MM.1S (cell line): ENCODE measurements around the gene ECHS1.

Experiments used
- DNase-seq: peaks from one replicate; pipeline ENCODE4 v3.0.0-alpha.2; 2015
- H2AFZ ChIP-seq: fragments of 300-600 bp; sonication (generic); 2 replicates; pipeline ENCODE4 v1.6.0; 2016; ENCODE audit warnings: antibody characterized with exemption, low read length
- H3F3A ChIP-seq: fragments of 300-600 bp; sonication (generic); 2 replicates; pipeline ENCODE4 v1.6.1; 2016; ENCODE audit warnings: mild to moderate bottlenecking, antibody characterized with exemption, low read length, moderate library complexity, mixed read lengths; ENCODE audit not compliant: insufficient read depth
- H3K27ac ChIP-seq: fragments of 300-600 bp; sonication (generic); 2 replicates; pipeline ENCODE4 v1.5.1; 2016; ENCODE audit warnings: mild to moderate bottlenecking, low read length
- H3K27me3 ChIP-seq: fragments of 300-600 bp; sonication (generic); replicated peaks from 2 replicates; pipeline ENCODE4 v1.6.0; 2016; ENCODE audit warnings: low read length; ENCODE audit not compliant: insufficient read depth
- H3K36me3 ChIP-seq: fragments of 300-600 bp; sonication (generic); replicated peaks from 2 replicates; pipeline ENCODE4 v1.6.1; 2016; ENCODE audit warnings: mild to moderate bottlenecking, low read length, mixed read lengths; ENCODE audit not compliant: insufficient read depth
- H3K4me1 ChIP-seq: fragments of 300-600 bp; sonication (generic); 2 replicates; pipeline ENCODE4 v1.6.1; 2016; ENCODE audit warnings: low read length, mixed read lengths
- H3K4me2 ChIP-seq: fragments of 300-600 bp; sonication (generic); 2 replicates; pipeline ENCODE4 v1.6.0; 2016; ENCODE audit warnings: low read depth, low read length
- H3K4me3 ChIP-seq: fragments of 300-600 bp; sonication (generic); 2 replicates; pipeline ENCODE4 v1.5.1; 2016; ENCODE audit warnings: low read length, mixed read lengths
- H3K79me2 ChIP-seq: fragments of 300-600 bp; sonication (generic); 2 replicates; pipeline ENCODE4 v1.6.1; 2016; ENCODE audit warnings: mixed run types, low read length, mixed read lengths
- H3K9ac ChIP-seq: fragments of 300-600 bp; sonication (generic); 2 replicates; pipeline ENCODE4 v1.6.1; 2016; ENCODE audit warnings: low read length, mixed read lengths
- H3K9me2 ChIP-seq: fragments of 300-600 bp; sonication (generic); replicated peaks from 2 replicates; pipeline ENCODE4 v1.6.1; 2016; ENCODE audit warnings: mild to moderate bottlenecking, low read length, mixed read lengths; ENCODE audit not compliant: insufficient read depth
- H3K9me3 ChIP-seq: fragments of 300-600 bp; sonication (generic); replicated peaks from 2 replicates; pipeline ENCODE4 v1.6.1; 2016; ENCODE audit warnings: mild to moderate bottlenecking, low read length, mixed read lengths; ENCODE audit not compliant: insufficient read depth
- H4K20me1 ChIP-seq: fragments of 300-600 bp; sonication (generic); 2 replicates; pipeline ENCODE4 v1.6.1; 2016; ENCODE audit warnings: mild to moderate bottlenecking, low read length, moderate library complexity, mixed read lengths; ENCODE audit not compliant: insufficient read depth
- CTCF ChIP-seq: fragments of 300-600 bp; sonication (generic); IDR thresholded peaks from 2 replicates; pipeline ENCODE4 v1.5.1; 2016; ENCODE audit warnings: antibody characterized with exemption, low read length, mixed read lengths
- EZH2 ChIP-seq: fragments of 300-600 bp; sonication (generic); optimal IDR thresholded peaks from 2 replicates; pipeline ENCODE3; 2017; ENCODE audit warnings: low read depth, mild to moderate bottlenecking, antibody characterized with exemption, low read length, mixed read lengths
- EZH2phosphoT487 ChIP-seq: fragments of 300-600 bp; sonication (generic); IDR thresholded peaks from 2 replicates; pipeline ENCODE4 v1.6.1; 2018; ENCODE audit warnings: antibody characterized with exemption, low read length

ECHS1 gene

GRCh38 chr10:133373174-133374090 is at the start of gene ECHS1:
TSS of gene ECHS1 (minus strand) at chr10:133373354. CDS start at chr10:133373333, 21 bp downstream.
- peak within 1 kb of the TSS; percentile 52; the same call in 1 of the 2 replicates for H3K4me2 ChIP-seq
- no peaks in the 10 kb centered on the region for H3K9me3 ChIP-seq
- H3K27ac ChIP-seq, result peak within 1 kb of the TSS; percentile 66; the same call in 1 of the 2 replicates
- H3K4me3 ChIP-seq, result peak within 1 kb of the TSS; percentile 59; the same call in 1 of the 2 replicates
- H3K79me2 ChIP-seq, result peaks cover 5% of the 10 kb centered on the region; the same call in 1 of the 2 replicates
- DNase-seq, result peak; percentile 86
- H3K9ac ChIP-seq, result peak within 1 kb of the TSS; percentile 56; the same call in 1 of the 2 replicates
- no peaks in the 10 kb centered on the region for H4K20me1 ChIP-seq
- no peak for TF ChIP-seq CTCF
- TF ChIP-seq EZH2, result no peak
- TF ChIP-seq EZH2phosphoT487, result no peak
- H3K9me2 ChIP-seq, result no peaks in the 10 kb centered on the region
- H2AFZ ChIP-seq, result no peak within 1 kb of the TSS
- H3K27me3 ChIP-seq, result peaks cover 10% of the 10 kb centered on the region; the same call in 1 of the 2 replicates
- H3K4me1 ChIP-seq, result no peaks in the 10 kb centered on the region
- H3K36me3 ChIP-seq, result no peaks in the 10 kb centered on the region
- H3F3A ChIP-seq, result peaks cover 3% of the 10 kb centered on the region; the same call in 1 of the 2 replicates

DNA sequence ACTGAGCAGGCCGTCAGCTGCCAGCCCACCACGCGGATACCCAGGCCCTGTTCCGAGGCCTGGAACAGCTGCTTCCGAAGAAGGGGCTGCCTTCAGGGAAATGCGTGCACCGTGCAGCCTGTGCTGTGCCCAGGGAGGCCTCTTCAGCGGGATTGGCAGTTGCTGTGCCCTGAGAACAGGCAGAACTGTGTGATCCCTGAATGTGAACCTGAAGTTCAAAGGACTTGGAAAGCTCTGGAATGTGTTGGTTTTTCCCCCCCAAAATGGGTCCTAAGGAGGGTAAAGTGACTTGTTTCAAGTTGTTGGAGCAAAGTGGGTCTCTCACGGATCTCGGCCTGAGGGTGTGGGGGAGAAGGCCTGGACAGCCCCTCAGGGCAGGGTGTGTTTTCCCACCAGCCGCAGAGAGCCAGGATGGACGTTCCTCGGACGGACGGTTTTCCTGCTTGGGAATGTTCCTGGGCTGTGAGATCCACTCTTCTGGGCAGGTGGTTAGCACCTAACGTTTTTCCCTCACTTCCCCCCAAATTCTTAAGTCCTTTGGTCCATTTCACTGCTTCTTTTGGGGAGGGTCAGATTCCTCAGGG is 49.2 kb upstream of the ECHS1 start:
- Histone ChIP-seq H3K4me1 (no peaks in the 10 kb centered on the region), H3K36me3 (no peaks in the 10 kb centered on the region), H3K27me3 (no peaks in the 10 kb centered on the region), H4K20me1 (no peaks in the 10 kb centered on the region), H3F3A (no peaks in the 10 kb centered on the region), H3K9ac (no peak overlapping the region), H3K9me2 (no peaks in the 10 kb centered on the region), H2AFZ (no peak overlapping the region), H3K27ac (no peak overlapping the region), H3K4me3 (no peak overlapping the region), H3K9me3 (no peaks in the 10 kb centered on the region), H3K4me2 (no peak overlapping the region), H3K79me2 (no peaks in the 10 kb centered on the region)
- TF ChIP-seq CTCF, result no peak
- TF ChIP-seq EZH2phosphoT487, result no peak
- TF ChIP-seq EZH2, result no peak
- DNase-seq, result no peak

DNA sequence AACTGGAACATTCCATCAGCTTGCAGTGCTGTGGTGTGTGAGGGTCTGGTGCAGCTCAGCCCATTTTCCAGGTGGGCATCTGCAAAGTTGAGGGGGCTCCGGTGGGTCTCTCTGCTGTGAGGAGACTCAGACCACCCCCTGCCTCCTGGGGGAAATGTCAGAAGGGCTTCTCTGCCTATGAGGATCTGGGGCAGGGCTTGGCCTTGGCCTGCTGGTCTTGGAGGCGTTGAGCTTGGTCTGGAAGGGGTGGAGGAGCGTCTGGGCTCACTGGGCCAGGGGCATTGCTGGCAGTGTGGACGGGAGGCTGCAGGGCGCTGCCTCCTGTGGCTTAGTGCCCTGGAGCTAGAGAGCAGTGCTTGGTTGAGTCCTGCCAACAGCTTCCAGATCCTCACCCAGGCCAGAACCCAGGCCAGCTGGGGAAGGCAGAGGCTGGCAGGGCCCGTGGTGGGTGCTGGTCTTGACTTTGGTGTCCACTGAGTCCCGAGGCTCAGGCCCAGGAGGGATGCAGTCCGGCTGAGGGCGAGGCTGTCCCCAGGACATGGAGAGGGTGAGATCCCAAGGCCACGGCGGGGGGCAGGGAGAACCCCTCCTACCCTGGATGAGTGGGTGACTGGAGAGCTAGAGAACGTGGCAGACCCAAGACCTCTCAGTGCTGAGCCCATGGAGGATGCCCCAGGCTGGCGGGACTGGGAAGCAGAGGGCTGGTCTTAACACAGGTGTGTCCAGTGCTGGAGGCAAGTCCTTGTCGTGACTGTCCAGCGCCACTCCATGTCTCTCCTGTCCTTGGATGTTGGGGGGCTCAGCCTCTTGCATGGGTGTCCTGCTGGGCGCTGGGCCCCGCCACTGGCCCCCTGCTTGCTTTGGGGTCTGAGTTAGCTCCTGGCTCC is 48.4 kb upstream of the ECHS1 start:
- no peak for DNase-seq
- H3K36me3 ChIP-seq, result no peaks in the 10 kb centered on the region
- no peaks in the 10 kb centered on the region for H4K20me1 ChIP-seq
- no peak overlapping the region for H3K27ac ChIP-seq
- no peak overlapping the region for H3K9ac ChIP-seq
- no peak overlapping the region for H3K4me3 ChIP-seq
- H3K4me1 ChIP-seq, result no peaks in the 10 kb centered on the region
- no peaks in the 10 kb centered on the region for H3F3A ChIP-seq
- no peaks in the 10 kb centered on the region for H3K9me2 ChIP-seq
- no peaks in the 10 kb centered on the region for H3K9me3 ChIP-seq
- H3K79me2 ChIP-seq, result no peaks in the 10 kb centered on the region
- H3K27me3 ChIP-seq, result no peaks in the 10 kb centered on the region
- TF ChIP-seq EZH2phosphoT487 (no peak), CTCF (no peak), EZH2 (no peak)
- H3K4me2 ChIP-seq, result no peak overlapping the region
- H2AFZ ChIP-seq, result no peak overlapping the region
